Right lung (tissue), 5 donors: ENCODE measurements around the gene UMAD1. TPM values are rescaled to one million over a fixed set of nuclear protein-coding genes. Genes with fewer than 3 reads are reported as not detected.

ENCODE experiments used
- DNase-seq, 2 donors: peaks; one replicate each; pipeline ENCODE4 v3.0.0-alpha.2; 2013
- polyA plus RNA-seq, 5 donors: library from polyadenylated mRNA; unstranded; fragments of 120-200 nt; gene quantifications; one replicate each; pipeline versions ENCODE4 v1.2.1 to v1.2.3, GENCODE V29; 2013; ENCODE audit warnings: inconsistent platforms in 1 of 5, low replicate concordance in 1 of 5; ENCODE audit not compliant: insufficient read length in 5 of 5, insufficient read depth in 1 of 5

The UMAD1 gene
- polyA plus RNA-seq, 5 donors = 13.7 to 16.5 (median 15.3) TPM

GRCh38 chr7:7830122-7830878, 189.7 kb downstream of the UMAD1 start:
- peak in 1 of 2 donors; percentile 21 for DNase-seq

- no peak for DNase-seq
Observed at GRCh38 chr7:7832518-7832917, 192.0 kb downstream of the UMAD1 start.

- no peak for DNase-seq
Observed at GRCh38 chr7:7834761-7835160, 194.2 kb downstream of the UMAD1 start.

GRCh38 chr7:7841027-7841426, 200.5 kb downstream of the UMAD1 start:
- DNase-seq = no peak

- no peak for DNase-seq
Observed at GRCh38 chr7:7843240-7843639, 202.7 kb downstream of the UMAD1 start.

- no peak for DNase-seq
Observed at GRCh38 chr7:7843972-7844371, 203.4 kb downstream of the UMAD1 start.

- no peak for DNase-seq
Observed at GRCh38 chr7:7848246-7848645, 207.7 kb downstream of the UMAD1 start.

- no peak for DNase-seq
Observed at GRCh38 chr7:7848892-7849291, 208.3 kb downstream of the UMAD1 start.

- no peak for DNase-seq
Observed at GRCh38 chr7:7850150-7850549, 209.6 kb downstream of the UMAD1 start.

- no peak for DNase-seq
Observed at GRCh38 chr7:7851381-7851780, 210.8 kb downstream of the UMAD1 start.

- DNase-seq = no peak
Observed at GRCh38 chr7:7851991-7852390, 211.4 kb downstream of the UMAD1 start.

GRCh38 chr7:7857143-7857583, 216.6 kb downstream of the UMAD1 start:
- DNase-seq = no peak

GRCh38 chr7:7858559-7858958, 218.0 kb downstream of the UMAD1 start:
- peak in 1 of 2 donors; percentile 2 for DNase-seq

- no peak for DNase-seq
Observed at GRCh38 chr7:7859411-7859810, 218.9 kb downstream of the UMAD1 start.

- DNase-seq = peak; percentile 2 to 16
Observed at GRCh38 chr7:7861211-7861633, 220.7 kb downstream of the UMAD1 start.

- no peak for DNase-seq
Observed at GRCh38 chr7:7862393-7862792, 221.8 kb downstream of the UMAD1 start.

- DNase-seq = no peak
Observed at GRCh38 chr7:7867846-7868571, 227.5 kb downstream of the UMAD1 start.

- DNase-seq = no peak
Observed at GRCh38 chr7:7868572-7868899, 228.0 kb downstream of the UMAD1 start.

GRCh38 chr7:7869036-7869435, 228.5 kb downstream of the UMAD1 start:
- DNase-seq = no peak

- DNase-seq = no peak
Observed at GRCh38 chr7:7869651-7870050, 229.1 kb downstream of the UMAD1 start.

- DNase-seq = no peak
Observed at GRCh38 chr7:7870555-7870954, 230.0 kb downstream of the UMAD1 start.

GRCh38 chr7:7876419-7876818, 235.9 kb downstream of the UMAD1 start:
- no peak for DNase-seq

- DNase-seq = no peak
Observed at GRCh38 chr7:7881581-7881980, 241.0 kb downstream of the UMAD1 start.
